ENCODE measurements around the gene MFSD2A.
"Not testable (repeated sequence)": the region's sequence is repeated elsewhere in the genome, so short reads cannot be mapped to it uniquely, and the experiment has no call there.

The MFSD2A gene

GRCh38 chr1:39940980-39941871, 13.7 kb upstream of the MFSD2A start:
- DNase-seq, result no peak

DNA sequence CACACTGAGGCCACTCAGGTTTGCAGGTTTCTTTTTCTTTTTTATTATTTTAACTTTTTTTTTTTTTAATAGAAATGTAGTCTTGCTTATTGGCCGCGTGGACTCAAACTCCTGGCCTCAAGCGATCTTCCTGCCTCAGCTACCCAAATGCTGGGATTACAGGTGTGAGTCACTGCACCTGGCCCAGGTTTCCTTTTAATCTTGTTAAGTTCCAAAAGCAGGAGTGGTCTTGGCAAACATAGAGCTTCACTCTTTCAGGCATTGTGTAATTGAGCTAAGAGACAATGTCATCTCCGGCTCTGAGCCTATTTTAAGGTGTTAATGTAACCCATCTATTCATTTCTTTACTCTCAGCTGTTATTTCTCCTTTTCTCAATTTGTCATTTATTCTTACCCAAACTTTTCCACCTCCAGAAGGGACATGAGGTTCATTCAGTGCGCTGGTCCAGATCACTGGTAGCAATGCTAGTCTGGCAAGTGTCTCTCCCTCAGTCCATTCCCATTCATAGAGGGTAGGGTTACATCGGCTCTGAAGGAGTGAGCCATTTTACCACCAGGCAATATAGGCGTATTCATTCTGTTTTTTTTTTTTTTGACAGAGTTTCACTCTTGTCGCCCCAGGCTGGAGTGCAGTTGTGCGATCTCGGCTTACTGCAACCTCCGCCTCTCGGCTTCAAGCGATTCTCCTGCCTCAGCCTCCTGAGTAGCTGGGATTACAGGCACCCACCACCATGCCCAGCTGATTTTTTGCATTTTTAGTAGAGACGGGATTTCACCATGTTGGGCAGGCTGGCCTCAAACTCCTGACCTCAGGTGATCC, 11.3 kb upstream of the MFSD2A start:
- DNase-seq, result no peak

DNA sequence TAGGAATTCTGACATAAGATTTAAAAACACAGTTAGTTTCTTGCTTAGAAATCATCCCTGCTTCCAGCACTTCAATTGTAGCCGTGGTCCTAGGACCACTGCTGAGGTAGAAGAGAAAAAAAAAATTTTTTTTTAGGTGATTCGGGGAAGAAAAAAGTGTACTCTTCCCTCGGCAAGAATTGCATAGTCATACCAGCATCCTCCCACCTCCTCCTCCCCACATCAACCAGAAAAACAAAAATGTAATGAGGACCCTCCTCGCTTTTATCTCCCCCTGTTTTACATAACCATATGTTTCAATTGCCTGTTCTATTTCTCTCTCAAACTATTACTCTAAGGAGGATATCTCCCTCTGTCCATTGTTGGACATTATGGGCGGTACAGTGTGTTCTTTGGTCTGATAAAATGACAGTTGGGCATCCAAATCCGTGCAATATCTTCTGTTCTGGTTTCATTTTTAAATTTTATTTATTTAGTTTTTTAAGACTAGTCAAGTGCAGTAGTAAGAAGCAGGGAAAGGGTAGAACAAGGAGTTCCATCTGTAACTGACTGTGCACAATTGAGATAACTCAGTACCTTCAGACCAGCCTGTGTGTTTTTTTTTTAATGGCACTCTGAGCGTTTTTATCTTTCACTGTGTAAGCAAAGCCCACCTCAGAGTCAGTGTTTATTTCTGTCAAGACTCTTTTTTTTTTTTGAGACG, 10.4 kb upstream of the MFSD2A start:
- DNase-seq, result no peak

- DNase-seq, result no peak
These were observed 8.7 kb upstream of the MFSD2A start for GRCh38 chr1:39946216-39946615.

DNA sequence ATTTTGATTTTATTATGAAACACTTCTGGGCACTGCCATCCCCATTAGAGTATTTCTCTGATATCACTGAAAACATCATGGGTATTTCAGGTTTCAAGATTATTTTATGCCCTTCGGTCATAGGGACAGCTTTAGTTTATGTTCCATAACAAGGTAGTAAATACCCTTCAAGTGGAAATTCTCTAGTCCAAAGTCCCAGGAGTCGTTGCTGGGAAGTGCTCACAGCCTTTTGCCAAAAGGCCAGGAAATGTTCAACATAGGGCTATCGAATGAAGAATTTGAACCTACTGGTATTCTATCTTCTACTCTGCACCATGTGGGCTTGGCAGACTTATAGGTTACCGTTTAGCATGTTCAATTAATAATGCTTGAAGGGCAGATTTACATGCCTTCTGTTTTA, 7.7 kb upstream of the MFSD2A start:
- DNase-seq, result no peak

DNA sequence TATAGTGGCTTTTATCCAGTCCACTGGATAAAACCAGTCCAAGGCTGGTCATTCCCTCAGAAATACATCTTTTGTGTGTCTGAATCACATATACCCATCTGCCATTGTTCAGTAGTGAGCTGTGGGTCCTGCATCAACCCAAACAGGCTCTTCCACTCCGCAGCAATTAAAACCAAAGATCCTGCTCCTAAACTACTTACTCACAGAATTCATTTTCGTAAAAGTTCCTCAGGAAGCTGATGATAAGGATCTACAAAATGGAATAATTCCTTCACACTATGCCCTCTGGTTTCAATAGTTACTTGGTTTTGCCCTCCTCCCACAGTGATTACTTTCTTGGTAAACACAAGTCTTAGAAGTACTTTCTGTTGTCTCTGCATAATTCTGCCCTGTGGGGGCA, 5.1 kb upstream of the MFSD2A start:
- DNase-seq, result no peak

DNA sequence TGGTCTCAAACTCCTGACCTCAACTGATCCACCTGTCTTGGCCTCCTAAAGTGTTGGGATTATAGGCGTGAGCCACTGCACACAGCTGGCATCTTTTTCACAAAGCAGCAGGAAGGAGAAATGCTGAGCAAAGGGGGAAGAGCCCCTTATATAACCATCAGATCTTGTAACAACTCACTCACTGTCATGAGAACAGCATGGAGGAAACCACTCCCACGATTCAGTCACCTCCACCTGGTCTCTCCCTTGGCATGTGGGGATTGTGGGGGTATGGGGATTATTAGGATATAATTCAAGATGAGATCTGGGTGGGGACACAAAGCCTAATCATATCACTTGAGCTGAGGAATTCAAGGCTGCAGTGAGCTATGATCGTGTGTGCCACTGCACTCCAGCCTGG, 3.0 kb upstream of the MFSD2A start:
- no peak for DNase-seq

- no peak for DNase-seq
These were observed 2.4 kb upstream of the MFSD2A start for GRCh38 chr1:39952359-39953110.

DNA sequence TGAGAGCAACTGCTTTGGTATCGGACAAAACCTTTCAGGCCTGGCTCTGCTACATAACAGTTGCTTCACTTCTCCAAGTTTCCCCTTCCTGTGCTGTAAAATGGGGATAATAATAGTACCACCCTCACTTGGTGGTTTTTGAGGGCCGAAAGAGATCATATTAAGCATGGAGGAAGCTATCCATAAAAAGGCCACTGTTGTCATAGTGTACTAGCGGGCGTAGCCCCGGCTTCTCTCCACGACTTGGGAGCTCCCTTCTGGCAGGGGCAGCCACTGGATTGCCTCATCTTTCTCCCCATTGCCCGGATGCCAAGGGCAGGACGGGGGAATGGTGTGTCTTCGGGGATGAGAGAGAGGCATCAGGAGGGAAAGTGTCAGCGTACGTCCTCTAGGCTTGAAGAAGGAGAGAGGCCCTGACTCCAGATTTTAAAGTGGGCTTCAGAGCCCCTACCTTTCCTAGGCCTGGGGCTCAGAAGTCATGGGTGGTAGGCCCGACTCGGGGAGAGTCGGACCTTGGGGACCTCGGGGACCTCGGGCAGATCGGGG, 548 bp upstream of the MFSD2A start:
- no peak for DNase-seq

- DNase-seq, result peak in 4 of 5 donors; percentile 15 to 55 (median 20)
These were observed 898 bp downstream of the MFSD2A start for GRCh38 chr1:39955547-39956539.

DNA sequence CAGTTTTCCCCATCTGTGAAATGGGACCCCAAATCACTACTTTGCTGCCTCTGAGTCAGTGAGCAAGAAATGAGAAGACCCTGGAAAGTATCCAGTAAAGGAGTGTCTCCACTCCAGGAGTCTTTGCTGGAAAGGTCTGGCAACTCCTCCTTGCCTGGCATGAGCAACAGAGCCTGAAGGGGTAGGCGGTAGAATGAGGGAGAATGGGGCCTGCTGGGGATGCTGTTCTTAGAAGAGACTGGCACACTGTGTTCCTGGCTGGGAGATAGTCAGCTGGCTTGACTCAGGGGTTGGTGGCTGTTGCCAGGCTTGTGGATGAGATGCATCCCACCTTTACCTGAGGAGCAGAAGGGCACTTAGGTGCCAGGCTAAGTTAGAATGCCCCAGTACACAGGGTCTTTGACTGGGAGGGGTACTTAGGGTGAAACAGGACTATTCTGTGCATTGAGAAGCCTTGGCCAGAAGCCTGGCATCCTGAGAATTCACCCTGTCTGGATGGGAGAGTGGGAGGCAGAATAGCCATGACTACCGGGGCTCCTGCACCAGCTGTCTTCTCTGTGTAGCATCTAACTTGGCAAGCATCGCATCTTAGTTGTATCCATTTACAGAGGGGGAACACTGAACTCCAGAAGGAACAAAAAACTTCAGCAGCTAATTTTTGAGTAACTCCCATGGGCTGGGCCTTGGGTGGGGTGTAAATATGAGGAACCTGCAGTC, 2.5 kb downstream of the MFSD2A start:
- no peak for DNase-seq

DNA sequence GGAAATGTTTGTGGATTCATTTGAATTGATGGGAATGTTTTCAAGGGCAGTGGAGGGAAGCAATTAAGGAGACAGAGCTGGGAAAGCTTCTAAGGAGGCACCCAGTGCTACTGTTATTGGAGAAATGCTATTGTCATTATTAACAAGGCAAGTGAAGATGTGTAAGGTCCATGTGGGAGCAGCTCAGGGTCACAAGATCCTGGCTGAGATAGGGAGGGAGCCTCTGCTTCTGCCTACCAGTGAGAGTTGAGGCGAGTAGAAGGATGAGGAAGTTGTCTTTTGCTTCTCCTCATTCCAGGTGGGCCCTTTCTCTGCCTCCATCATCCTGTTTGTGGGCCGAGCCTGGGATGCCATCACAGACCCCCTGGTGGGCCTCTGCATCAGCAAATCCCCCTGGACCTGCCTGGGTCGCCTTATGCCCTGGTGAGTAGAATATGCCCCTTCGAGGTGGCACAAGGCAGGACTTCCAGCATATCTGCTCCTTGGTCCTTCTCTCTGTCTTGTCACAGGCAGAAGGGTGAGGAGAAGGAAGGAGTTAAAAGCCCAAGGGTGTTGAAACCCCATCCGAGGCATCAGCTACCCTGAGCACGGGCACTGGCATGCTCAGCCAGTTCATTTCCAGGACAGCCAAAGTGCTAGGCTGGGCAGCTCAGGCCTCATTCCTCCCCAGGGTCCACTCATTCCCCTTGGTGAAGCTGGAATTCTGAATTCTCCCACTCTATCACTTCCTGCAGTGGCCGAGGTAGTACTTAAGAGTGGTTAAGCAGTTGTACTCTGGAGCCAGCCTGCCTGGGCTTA, 3.7 kb downstream of the MFSD2A start:
- no peak for DNase-seq

DNA sequence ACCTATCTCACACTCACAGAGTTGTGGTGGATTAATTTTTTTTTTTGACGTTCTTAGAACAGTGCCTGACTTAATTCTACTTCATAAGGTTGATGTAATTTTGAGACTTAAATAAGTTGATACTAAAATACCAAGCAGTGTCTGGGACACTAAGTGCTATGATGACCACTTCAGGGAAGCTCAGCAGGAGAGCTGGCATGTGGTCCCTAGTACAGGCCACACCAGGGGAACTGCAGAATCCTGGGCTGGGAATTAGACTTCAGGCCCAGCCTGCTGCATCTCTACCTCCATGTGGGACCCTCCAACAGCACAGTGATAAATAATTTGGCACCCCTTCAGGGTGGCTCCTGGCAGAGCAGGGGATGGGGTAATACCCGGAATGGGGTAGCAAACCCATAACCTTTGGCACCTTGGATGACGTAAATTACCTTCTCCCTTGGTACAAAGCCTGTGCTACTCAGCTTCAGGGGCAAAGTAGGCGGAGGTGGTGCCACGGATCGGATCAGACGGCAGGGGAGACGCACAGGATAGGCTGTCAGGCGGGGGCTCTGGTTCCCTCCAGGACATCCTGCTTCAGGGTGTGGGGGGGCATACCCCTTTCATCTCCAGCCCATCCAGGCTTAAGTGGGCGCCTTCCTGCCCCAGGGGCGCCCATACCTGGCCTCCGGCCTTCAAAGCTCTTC, 4.8 kb downstream of the MFSD2A start:
- DNase-seq, result no peak

DNA sequence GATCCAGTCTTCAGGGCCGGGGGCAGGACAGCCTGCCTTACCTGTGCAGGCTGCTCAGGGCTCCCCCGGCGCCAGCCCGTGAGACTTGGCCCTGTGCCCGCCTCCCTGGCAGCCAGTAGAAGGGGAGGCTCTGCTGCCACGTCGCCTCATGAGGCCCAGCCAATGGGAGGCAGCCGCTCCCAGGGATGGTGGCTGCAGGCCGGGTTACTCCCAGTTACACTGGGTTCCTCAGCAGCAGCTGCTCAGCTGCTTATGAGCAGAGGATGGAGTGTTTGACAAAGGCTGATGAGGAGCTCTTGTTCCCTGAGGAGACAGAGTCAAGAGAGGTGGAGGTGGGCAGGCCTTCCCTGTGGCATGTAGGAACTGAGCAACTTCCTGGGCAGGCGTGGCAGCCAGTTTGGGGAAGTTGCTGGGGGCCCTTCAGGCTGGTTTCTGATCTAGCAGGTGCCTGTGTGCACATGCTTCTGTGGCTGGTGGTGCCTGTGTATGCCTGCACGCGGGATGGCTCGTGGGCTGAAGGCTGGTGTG, 5.5 kb downstream of the MFSD2A start:
- peak in 1 of 5 donors; percentile 60 for DNase-seq

DNA sequence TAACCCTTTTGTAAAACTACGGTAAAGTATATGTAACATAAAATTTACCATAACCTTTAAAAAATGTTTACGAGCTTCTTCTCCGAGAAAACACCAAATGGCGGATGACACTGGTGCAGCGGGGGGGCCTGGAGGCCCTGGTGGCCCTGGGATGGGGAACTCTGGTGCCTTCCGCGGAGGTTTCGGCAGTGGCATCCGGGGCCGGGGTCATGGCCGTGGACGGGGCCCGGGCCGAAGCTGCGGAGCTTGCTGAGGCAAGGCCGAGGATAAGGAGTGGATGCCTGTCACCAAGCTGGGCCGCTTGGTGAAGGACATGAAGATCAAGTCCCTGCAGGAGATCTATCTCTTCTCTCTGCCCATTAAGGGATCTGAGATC, 7.5 kb downstream of the MFSD2A start:
- no peak for DNase-seq

DNA sequence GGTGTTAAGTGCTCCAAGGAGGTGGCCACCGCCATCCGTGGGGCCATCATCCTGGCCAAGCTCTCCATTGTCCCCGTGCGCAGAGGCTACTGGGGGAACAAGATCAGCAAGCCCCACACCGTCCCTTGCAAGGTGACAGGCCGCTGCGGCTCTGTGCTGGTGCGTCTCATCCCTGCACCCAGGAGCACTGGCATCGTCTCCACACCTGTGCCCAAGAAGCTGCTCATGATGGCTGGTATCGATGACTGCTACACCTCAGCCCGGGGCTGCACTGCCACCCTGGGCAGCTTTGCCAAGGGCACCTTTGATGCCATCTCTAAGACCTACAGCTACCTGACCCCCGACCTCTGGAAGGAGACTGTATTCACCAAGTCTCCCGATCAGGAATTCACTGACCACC, 8.0 kb downstream of the MFSD2A start:
- not testable (repeated sequence) for DNase-seq

DNA sequence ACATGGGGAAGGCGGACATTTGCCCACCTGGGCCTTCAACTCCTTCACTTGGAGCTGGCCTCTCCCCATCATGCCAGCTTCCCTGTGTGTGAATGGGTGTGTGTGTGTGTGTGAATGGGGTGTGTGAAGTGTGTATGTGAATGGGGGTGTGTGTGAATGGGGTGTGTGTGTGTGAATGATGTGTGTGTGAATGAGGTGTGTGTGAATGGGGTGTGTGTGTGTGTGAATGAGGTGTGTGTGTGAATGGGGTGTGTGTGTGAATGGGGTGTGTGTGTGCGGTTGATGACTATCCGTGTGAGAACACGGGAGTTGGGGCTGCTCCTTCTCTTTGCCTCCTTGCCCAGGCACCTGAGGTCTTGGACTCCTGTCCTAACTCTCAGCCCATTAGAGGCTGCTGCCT, 9.6 kb downstream of the MFSD2A start:
- DNase-seq, result no peak

GRCh38 chr1:39965044-39965443, 10.1 kb downstream of the MFSD2A start:
- no peak for DNase-seq

GRCh38 chr1:39969048-39969447, 14.1 kb downstream of the MFSD2A start:
- no peak for DNase-seq
